Measurements from ENCODE around the gene MARCO. TPM values are rescaled to one million over a fixed set of nuclear protein-coding genes. Genes with fewer than 3 reads are reported as not detected.
"Not testable (repeated sequence)": the region's sequence is repeated elsewhere in the genome, so short reads cannot be mapped to it uniquely, and the experiment has no call there.

The MARCO gene
- total RNA-seq, 1 experiment from 2014 or later: not detected

GRCh38 chr2:118991554-118991953 lies 49.6 kb downstream of the MARCO start:
- in situ Hi-C loops (cut with HindIII; ENCODE audit: low sequenced_read_pairs): no loop called here
- DNase-seq (ENCODE audit: low spot score): no peak

- in situ Hi-C loops (cut with HindIII; ENCODE audit: low sequenced_read_pairs): no loop called here
- no peak for DNase-seq (ENCODE audit: low spot score)
Observed at GRCh38 chr2:118992740-118993391, 50.9 kb downstream of the MARCO start.

- DNase-seq (ENCODE audit: low spot score): no peak
- in situ Hi-C loops (cut with HindIII; ENCODE audit: low sequenced_read_pairs): no loop called here
Observed at GRCh38 chr2:118993392-118993752, 51.4 kb downstream of the MARCO start.

GRCh38 chr2:118994172-118994700 lies 52.2 kb downstream of the MARCO start:
- DNase-seq (ENCODE audit: low spot score): no peak
- in situ Hi-C loops (cut with HindIII; ENCODE audit: low sequenced_read_pairs): no loop called here

- in situ Hi-C loops (cut with HindIII; ENCODE audit: low sequenced_read_pairs): no loop called here
- DNase-seq (ENCODE audit: low spot score): no peak
Observed at GRCh38 chr2:118994778-118995177, 52.8 kb downstream of the MARCO start.

GRCh38 chr2:119003856-119004255 lies 61.9 kb downstream of the MARCO start:
- in situ Hi-C loops (cut with HindIII; ENCODE audit: low sequenced_read_pairs); DNase-seq (ENCODE audit: low spot score): not testable (repeated sequence)

- no peak for DNase-seq (ENCODE audit: low spot score)
- in situ Hi-C loops (cut with HindIII; ENCODE audit: low sequenced_read_pairs): no loop called here
Observed at GRCh38 chr2:119004602-119005001, 62.6 kb downstream of the MARCO start.

GRCh38 chr2:119005051-119005450 lies 63.1 kb downstream of the MARCO start:
- DNase-seq (ENCODE audit: low spot score): no peak
- in situ Hi-C loops (cut with HindIII; ENCODE audit: low sequenced_read_pairs): no loop called here

GRCh38 chr2:119005555-119005954 lies 63.6 kb downstream of the MARCO start:
- in situ Hi-C loops (cut with HindIII; ENCODE audit: low sequenced_read_pairs): no loop called here
- DNase-seq (ENCODE audit: low spot score): no peak

GRCh38 chr2:119006441-119006840 lies 64.4 kb downstream of the MARCO start:
- no peak for DNase-seq (ENCODE audit: low spot score)

GRCh38 chr2:119008108-119008507 lies 66.1 kb downstream of the MARCO start:
- in situ Hi-C loops (cut with HindIII; ENCODE audit: low sequenced_read_pairs): no loop called here
- DNase-seq (ENCODE audit: low spot score): no peak

More at GRCh38 chr2:119006441-119006840, 64.4 kb downstream of the MARCO start:
- in situ Hi-C loops (cut with HindIII; ENCODE audit: low sequenced_read_pairs): no loop called here

GRCh38 chr2:119009110-119009509 lies 67.1 kb downstream of the MARCO start:
- in situ Hi-C loops (cut with HindIII; ENCODE audit: low sequenced_read_pairs): no loop called here
- no peak for DNase-seq (ENCODE audit: low spot score)

- in situ Hi-C loops (cut with HindIII; ENCODE audit: low sequenced_read_pairs): no loop called here
Observed at GRCh38 chr2:119010336-119010735, 68.3 kb downstream of the MARCO start.

GRCh38 chr2:119011162-119011909 lies 69.3 kb downstream of the MARCO start:
- DNase-seq (ENCODE audit: low spot score): no peak
- in situ Hi-C loops (cut with HindIII; ENCODE audit: low sequenced_read_pairs): no loop called here

More at GRCh38 chr2:119010336-119010735, 68.3 kb downstream of the MARCO start:
- DNase-seq (ENCODE audit: low spot score): no peak

- in situ Hi-C loops (cut with HindIII; ENCODE audit: low sequenced_read_pairs): no loop called here
Observed at GRCh38 chr2:119011910-119012209, 69.9 kb downstream of the MARCO start.

GRCh38 chr2:119012345-119013301 lies 70.6 kb downstream of the MARCO start:
- in situ Hi-C loops (cut with HindIII; ENCODE audit: low sequenced_read_pairs): no loop called here
- no peak for DNase-seq (ENCODE audit: low spot score)

More at GRCh38 chr2:119011910-119012209, 69.9 kb downstream of the MARCO start:
- no peak for DNase-seq (ENCODE audit: low spot score)

GRCh38 chr2:119013671-119014070 lies 71.7 kb downstream of the MARCO start:
- in situ Hi-C loops (cut with HindIII; ENCODE audit: low sequenced_read_pairs): no loop called here
- DNase-seq (ENCODE audit: low spot score): no peak

GRCh38 chr2:119015845-119016244 lies 73.9 kb downstream of the MARCO start:
- no peak for DNase-seq (ENCODE audit: low spot score)

GRCh38 chr2:119019521-119019920 lies 77.5 kb downstream of the MARCO start:
- no peak for DNase-seq (ENCODE audit: low spot score)
- in situ Hi-C loops (cut with HindIII; ENCODE audit: low sequenced_read_pairs): no loop called here

More at GRCh38 chr2:119015845-119016244, 73.9 kb downstream of the MARCO start:
- in situ Hi-C loops (cut with HindIII; ENCODE audit: low sequenced_read_pairs): no loop called here

- no peak for DNase-seq (ENCODE audit: low spot score)
- in situ Hi-C loops (cut with HindIII; ENCODE audit: low sequenced_read_pairs): no loop called here
Observed at GRCh38 chr2:119022678-119023077, 80.7 kb downstream of the MARCO start.

Measured in G401 (cell line).